Spleen (tissue), 11 donors: ENCODE measurements around the gene RGPD8. TPM values are rescaled to one million over a fixed set of nuclear protein-coding genes. Genes with fewer than 3 reads are reported as not detected.

Experiments
- polyA plus RNA-seq, 3 donors: library from polyadenylated mRNA; stranded (reverse); fragments of 200-250 nt; gene quantifications; one replicate each; pipeline ENCODE4 v1.2.1, GENCODE V29; 2013
- small RNA-seq, 4 donors: library from RNA; depleted of rRNA; stranded (forward); fragments of <200 nt; gene quantifications; one replicate each; pipeline ENCODE3, GENCODE V24; 2016
- total RNA-seq, 7 donors: library from RNA; depleted of rRNA in 3 of 7; stranded (reverse); fragments of >200 nt in 3 of 7; fragmentation: NEBNext Ultra II Directional in 4 of 7; extraction: Animal tissue kit (Norgen Biotek cat#: 25700) in 4 of 7; gene quantifications; one replicate each; pipeline versions ENCODE4 v1.1.0 to v1.2.1, GENCODE V29; 2016 to 2021
- donor health status: healthy with polysubstance abuse.
- donor health status: DM: no; HTN: no; CAD: no; lungs with moderate emphysema.
- donor health status: DM: no; HTN: no; CAD: no.
- donor health status: Bipolar disorder and iron deficiency.
- donor health status: healthy.
- donor health status: DM: no; HTN: no; CAD: no.
- donor health status: DM: yes; HTN: yes; CAD: no.

Gene RGPD8
- total and polyA plus RNA-seq, 10 donors, result 0.09 to 35.4 (median 17.7) TPM

Small RNA genes lying within 50 kb of the gene (small RNA-seq; reads per million reads assigned to genes)
- gene AC115115.1, result 0 reads per million in 4 donors

Other genes starting within 250 kb of the RGPD8 start
- 10 to 100 TPM; 10.1 to 70.5 (median 14.6) TPM for gene ZC3H8, start 178.6 kb downstream of the RGPD8 start, total RNA-seq
- gene ZC3H8, start 178.6 kb downstream of the RGPD8 start, polyA plus RNA-seq, result 1 to 10 TPM; 5.7 to 9.7 (median 6.0) TPM
- 10 to 100 TPM; 12.4 to 28.9 (median 16.9) TPM for gene ZC3H6, start 158.0 kb downstream of the RGPD8 start, total RNA-seq
- 1 to 10 TPM; 1.9 to 2.8 (median 2.2) TPM for gene ZC3H6, start 158.0 kb downstream of the RGPD8 start, polyA plus RNA-seq
- 10 to 100 TPM; 17.6 to 29.8 (median 27.1) TPM for gene TTL, start 48.5 kb upstream of the RGPD8 start, total RNA-seq
- 10 to 100 TPM in 1 of 3 donors, 1 to 10 TPM in 2; 8.1 to 12.7 (median 9.1) TPM for gene TTL, start 48.5 kb upstream of the RGPD8 start, polyA plus RNA-seq
- 10 to 100 TPM; 17.4 to 31.8 (median 19.4) TPM for gene POLR1B, start 108.8 kb upstream of the RGPD8 start, total RNA-seq
- 1 to 10 TPM; 4.9 to 9.1 (median 7.2) TPM for gene POLR1B, start 108.8 kb upstream of the RGPD8 start, polyA plus RNA-seq
- gene CHCHD5, start 151.0 kb upstream of the RGPD8 start, total RNA-seq, result 10 to 100 TPM; 11.9 to 22.4 (median 16.1) TPM
- 10 to 100 TPM; 21.5 to 34.8 (median 31.9) TPM for gene CHCHD5, start 151.0 kb upstream of the RGPD8 start, polyA plus RNA-seq
- 10 to 100 TPM; 49.0 to 83.6 (median 69.9) TPM for gene SLC20A1, start 212.3 kb upstream of the RGPD8 start, total RNA-seq
- gene SLC20A1, start 212.3 kb upstream of the RGPD8 start, polyA plus RNA-seq, result 10 to 100 TPM; 15.4 to 24.5 (median 17.8) TPM